Measurements from ENCODE around the gene PCBD1.

DNA sequence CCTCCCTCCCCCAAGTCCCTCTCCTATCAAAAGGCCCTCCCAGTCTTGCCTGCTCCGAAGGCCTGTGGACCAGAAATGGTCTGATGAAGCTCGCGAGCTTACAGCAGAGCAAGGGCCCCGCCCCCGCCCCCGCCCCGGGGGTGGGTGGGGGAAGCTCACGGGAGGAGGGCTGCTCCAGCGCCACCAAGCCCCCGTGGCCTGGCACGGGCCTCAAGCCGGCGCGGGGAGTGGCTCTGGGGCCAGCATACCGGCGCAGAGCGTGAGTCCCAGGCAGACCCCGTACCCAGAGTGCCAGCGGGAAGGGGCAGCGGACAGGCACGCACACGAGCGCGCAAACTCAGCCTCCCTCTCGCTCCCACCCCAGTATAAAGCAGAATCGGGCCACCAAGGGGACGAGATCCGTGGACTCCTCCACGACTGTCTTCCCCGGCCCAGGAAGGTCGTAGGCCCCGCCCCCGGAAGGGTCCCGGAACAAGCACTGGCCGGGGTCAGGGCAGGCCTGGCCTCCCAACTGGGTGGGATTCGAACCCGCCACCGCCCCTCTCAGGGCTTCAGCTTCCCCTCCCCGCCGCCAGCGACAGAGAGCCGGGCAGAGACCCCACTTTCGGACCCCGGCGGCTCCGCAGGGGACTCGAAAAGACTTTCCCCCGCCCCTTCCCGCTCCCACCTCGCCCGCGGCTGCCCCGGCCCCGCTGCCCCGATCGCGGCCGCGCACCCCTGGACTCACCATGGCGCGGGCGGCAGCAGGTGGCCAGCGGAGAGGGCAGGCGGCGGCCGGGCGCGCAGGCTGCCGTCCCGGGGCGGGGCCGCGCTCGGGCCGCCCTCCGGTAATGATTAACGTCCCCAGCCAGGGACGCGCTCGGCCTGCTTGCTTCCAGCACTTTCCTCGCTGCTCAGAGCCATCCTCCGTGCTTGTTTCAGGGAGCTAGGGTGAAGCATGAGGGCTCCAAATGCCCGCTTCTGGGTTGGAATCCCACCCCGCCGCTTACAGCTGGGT lies at the start of gene PCBD1:
- TF ChIP-seq, protein P1, sequence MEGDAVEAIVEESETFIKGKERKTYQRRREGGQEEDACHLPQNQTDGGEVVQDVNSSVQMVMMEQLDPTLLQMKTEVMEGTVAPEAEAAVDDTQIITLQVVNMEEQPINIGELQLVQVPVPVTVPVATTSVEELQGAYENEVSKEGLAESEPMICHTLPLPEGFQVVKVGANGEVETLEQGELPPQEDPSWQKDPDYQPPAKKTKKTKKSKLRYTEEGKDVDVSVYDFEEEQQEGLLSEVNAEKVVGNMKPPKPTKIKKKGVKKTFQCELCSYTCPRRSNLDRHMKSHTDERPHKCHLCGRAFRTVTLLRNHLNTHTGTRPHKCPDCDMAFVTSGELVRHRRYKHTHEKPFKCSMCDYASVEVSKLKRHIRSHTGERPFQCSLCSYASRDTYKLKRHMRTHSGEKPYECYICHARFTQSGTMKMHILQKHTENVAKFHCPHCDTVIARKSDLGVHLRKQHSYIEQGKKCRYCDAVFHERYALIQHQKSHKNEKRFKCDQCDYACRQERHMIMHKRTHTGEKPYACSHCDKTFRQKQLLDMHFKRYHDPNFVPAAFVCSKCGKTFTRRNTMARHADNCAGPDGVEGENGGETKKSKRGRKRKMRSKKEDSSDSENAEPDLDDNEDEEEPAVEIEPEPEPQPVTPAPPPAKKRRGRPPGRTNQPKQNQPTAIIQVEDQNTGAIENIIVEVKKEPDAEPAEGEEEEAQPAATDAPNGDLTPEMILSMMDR (IDR thresholded peaks at IDR 0.05; ENCODE audit: borderline replicate concordance, extremely low read depth, low read length, poor library complexity, severe bottlenecking), result no peak
- no peak for TF ChIP-seq EZH2 (IDR thresholded peaks at IDR 0.05; ENCODE audit: borderline replicate concordance, low read depth, low read length, severe bottlenecking)

Measured in DND-41 (cell line).